ELF-1 (cell line): Measurements from ENCODE around the gene HPCA.

Experiments used
- DNase-seq: peaks from one replicate; pipeline ENCODE4 v3.0.0-alpha.2; 2016; ENCODE audit warnings: low read depth, low spot score

The HPCA gene

GRCh38 chr1:32871364-32872191, 14.7 kb upstream of the HPCA start:
- DNase-seq: peak; percentile 58

DNA sequence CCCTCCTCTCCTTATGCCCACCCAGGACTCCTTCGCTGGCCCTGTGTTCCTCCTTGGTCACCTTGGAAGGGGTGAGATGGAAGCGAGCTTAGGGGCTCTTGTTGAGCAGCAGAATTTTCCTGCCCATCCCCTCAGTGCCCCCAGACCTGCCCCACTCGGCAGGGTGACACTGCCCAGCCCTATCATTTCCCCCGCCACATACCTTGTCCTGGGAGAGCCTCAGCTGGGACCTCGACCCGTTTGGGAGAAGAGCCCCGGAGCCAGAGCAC, 14.2 kb upstream of the HPCA start:
- no peak for DNase-seq

DNA sequence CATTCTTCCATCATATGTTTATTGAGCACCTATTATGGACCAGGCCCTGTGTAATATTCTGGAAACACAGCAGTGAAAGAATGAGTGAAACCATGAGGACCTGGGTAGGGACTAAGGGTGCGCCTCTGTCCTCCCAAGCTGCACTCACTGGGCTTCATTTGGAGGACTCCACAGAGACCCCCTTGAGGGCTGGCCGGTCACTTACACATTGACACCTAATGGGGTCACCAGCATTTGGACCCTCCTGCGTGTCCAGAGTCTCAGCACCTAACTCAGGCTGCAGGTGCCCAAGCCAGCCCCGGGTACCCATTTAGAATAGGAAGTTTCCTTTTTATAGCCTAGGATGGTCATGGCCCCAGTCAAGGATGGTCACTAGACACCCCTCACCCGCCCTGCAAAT, 12.8 kb upstream of the HPCA start:
- DNase-seq: no peak

- no peak for DNase-seq
These were observed 11.2 kb upstream of the HPCA start for GRCh38 chr1:32874860-32875752.

- peak; percentile 73 for DNase-seq
These were observed 9.7 kb upstream of the HPCA start for GRCh38 chr1:32876341-32877210.

GRCh38 chr1:32877211-32878110, 8.8 kb upstream of the HPCA start:
- no peak for DNase-seq

DNA sequence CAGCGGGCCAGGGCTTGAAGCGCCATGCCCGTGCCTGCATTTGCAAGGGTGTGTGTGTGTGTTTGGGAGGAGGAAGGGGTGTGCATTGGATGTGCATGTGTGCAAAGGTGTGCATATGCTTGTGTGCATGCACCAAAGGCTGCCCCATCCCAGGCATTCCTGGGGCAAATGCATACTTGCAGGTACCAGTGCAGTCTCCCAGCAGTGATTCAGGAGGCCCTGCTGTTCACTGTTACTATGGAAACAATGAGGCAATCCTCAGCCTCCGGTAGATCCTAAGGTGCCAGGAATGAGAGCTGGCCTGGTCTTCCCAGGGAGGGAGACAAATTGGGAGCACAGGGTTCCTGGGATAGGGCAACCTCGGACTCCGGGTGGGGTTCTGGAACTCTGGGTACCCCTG, 8.1 kb upstream of the HPCA start:
- no peak for DNase-seq

GRCh38 chr1:32878637-32879041, 7.7 kb upstream of the HPCA start:
- peak; percentile 58 for DNase-seq

DNA sequence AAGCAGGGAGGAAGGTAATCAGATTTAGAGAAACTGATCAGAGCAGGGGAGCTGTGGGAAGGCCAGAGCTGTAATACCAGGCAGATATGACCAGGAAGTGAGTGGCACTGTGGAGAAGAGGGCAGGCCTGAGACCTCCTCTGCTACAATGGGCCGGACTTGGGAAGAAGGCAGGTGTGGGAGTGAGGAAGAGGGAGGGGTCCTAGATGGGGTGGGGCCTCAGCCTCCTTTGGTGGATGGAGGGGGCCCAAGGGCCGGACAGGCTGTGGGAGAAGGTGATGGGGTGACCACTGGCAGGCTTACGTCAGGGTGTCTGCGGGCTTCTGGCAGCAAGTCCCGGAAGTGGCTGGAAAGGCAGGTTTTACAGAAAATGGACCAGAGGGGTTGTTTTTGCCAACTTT, 5.0 kb upstream of the HPCA start:
- no peak for DNase-seq

DNA sequence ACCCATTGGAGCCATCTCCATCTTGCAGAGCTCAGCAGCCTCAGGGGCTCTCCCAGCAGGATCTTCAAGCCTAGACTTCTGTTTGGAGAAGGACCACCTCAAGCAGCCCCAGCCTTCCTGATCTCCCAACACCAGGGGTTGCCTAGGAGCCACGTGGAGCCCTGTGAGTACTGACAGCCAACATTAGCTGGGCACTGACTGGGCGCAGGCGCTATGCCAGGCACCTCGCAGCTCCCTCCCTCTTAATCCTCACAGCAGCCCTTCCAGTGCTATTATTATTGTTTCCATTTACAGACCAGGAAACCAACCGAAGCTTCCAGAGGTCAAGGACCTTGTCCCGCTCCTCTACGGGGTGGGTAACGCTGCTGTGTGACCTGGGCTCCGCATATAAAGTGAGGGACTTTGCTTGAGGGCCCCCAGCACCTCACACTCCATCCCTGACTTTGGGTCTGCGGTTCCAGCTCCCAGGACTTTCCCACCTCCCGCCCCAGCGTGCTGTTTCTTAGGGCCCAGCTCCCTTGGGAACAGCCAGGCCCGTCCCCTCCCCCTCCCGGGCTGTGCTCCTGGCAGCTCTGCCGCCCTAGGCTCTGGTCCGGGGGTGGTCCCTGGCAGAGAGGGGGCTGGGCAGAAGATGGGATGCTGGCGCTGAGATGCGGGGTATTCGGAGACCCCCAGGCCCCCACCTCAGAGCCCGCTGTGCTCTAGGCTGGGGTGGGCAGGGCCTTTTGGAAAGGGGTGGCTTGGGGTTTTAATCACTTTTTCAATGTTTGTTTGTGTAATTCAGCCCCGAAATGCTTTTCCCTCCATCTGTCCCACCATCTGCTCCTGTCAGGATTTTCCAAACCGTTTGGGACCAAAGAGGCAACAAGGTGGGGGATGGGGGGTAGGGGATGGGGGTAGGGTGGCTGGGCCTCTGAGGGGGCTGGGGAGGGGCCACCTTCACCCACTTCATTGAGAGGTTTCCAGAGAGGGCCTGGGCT, 4.1 kb upstream of the HPCA start:
- DNase-seq: no peak

DNA sequence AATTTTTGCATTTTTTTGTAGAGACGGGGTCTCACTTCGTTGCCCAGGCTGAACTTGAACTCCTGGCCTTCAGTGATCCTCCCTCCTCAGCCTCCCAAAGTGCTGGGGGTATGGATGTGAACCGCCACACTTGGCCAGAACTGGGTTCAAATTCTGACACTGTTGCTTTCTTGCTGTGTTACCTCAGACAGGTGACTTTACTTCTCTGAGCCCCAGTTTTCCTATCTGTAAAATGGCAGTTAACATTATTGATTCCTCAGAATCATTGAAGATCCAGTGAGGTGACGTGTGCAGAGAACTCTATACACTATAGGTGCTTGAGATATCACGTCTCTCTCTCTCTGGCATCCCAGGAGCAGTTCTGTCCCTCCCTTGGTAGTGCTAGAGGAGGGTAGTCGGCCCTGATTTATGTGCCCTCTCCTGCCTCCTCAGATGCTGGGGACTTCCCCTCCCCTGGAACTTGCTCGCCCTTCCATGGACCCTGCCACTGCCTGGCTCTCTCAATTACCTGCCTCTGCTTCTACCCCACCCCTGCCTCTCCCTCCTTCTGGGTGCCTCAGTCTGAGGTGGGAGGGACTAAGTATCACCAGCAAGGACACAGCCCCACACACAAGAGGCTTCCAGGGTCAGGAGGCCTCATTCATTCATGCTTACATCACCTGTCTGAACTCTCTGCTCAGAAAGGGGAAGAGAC, 2.8 kb upstream of the HPCA start:
- DNase-seq: no peak

DNA sequence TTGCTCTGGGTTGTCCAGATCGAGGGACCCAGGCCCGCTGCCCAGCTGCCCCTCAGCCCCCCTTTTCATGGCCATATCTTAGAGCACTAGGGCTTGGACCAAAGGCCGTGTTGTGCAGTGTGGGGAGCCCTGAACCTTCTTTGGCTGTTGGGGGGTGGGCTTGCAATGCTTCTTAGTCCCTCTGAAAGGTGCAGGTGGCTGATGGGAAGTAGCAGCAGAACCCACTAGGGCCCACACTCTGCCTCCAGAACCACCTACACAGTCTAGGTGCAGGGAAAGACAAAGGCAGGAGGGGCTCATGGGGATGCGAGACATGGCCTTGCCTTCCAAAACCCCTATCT, 2.3 kb upstream of the HPCA start:
- DNase-seq: no peak

DNA sequence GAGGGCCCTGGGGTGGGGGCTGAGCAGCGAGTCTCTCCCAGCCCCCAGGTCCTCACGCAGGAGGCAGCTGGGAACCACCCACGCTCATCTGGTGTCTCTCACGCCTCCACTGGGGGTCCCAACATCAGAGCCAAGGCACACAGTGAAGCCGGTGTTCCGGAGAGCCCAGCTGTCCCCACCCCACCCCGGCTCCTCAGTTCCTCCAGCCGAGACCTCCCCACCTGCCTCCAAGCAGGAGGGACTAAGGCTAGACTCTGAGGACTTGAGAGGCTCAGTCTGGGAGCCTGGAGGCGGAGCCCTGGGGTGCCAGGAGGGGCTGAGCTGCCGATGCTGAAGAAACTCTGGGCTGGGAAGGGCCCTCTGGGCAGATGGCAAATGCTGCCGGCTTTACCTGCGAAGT, 1.6 kb upstream of the HPCA start:
- no peak for DNase-seq

DNA sequence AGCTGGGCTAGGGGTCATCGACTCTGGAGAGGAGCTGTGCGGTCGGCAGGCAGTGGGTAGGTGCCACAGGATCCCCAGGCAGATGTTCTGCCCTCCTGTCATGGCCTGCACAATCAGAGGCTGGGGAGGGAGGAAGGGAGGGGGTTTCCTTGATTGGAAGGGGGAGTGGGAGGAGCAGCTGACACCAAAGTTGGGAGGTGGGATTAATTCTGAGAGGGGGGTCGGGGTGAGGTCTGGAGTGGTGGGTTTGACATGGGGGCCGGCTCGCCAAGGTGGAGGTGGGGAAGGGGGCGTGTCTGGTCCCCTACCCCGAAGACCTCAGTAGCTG, 651 bp upstream of the HPCA start:
- no peak for DNase-seq

DNA sequence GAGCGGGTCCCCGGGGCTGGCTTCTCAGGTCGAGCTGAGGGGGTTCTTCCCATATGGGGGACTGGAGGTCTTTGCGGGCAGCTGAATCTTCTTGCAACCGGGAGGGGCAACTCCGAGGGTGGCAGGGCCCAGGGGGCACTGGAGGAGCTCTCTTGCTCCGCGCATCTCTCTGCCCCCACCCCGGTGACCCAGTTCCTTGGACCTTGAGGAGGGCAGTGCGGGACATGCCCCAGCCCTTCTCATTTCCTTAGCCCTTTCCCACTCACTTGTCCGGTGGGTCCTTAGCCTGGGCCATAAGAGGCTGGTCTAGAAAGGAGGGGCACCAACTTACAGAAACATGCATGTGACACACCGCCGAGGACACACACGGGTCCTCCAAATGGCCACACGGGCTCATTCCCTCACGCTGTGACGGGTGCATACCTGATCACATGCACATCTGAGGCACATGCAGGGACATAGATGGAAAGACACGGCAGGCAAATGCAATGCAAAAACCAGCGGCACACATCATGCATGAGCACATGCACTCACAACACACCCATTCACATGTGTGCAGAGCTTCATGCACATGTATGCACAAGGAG, 630 bp downstream of the HPCA start:
- DNase-seq: no peak

DNA sequence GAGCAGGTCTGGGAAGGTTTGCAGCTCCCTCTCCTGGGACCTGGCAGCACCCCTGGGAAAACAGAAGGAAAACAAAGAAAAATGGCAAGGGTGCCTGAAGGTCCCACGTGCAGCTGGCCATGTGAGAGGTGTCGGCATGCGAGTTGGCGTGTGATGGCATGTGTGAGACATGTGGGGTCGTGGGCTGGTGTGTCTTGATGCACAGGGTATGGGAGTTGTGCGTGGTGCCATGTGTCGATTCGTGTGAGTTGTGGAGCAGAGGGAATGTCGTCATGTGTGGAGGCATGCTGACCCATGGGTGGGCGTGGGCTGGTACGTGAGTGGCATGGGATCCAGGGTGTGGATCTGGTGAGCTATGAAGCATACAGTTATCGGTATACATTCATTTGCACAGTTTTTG, 1.3 kb downstream of the HPCA start:
- no peak for DNase-seq

DNA sequence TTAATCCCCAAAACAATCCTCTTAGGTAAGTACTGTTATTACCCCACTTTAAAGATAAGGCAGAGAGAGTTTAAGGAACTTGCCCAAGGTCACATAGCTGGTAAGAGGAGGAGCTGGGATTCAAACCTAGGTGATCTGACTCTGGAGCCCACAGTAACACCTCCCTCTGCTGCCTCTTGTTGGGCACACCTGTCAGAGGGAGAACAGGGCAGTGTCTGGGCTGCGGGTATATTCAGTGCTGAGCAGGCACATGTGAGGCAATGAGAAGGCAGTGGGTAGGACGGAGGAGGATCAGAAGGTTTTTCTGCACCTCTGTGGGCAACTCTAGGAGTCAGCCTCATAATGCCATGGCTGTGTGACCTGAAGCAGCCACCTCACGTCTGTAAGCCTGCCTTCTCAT, 1.8 kb downstream of the HPCA start:
- no peak for DNase-seq

GRCh38 chr1:32888677-32889420, 2.6 kb downstream of the HPCA start:
- no peak for DNase-seq
